Bone marrow (tissue), 2 donors: ENCODE results near the gene VILL.
"Not testable (repeated sequence)": the region's sequence is repeated elsewhere in the genome, so short reads cannot be mapped to it uniquely, and the experiment has no call there.

Experiments used
- DNase-seq, 2 donors: peaks; one replicate each; lab custom pipeline; 2025; lab: John Stamatoyannopoulos, UW

The VILL gene

GRCh38 chr3:38017445-38018295 is 27.1 kb downstream of the VILL start:
- no peak for DNase-seq

DNA sequence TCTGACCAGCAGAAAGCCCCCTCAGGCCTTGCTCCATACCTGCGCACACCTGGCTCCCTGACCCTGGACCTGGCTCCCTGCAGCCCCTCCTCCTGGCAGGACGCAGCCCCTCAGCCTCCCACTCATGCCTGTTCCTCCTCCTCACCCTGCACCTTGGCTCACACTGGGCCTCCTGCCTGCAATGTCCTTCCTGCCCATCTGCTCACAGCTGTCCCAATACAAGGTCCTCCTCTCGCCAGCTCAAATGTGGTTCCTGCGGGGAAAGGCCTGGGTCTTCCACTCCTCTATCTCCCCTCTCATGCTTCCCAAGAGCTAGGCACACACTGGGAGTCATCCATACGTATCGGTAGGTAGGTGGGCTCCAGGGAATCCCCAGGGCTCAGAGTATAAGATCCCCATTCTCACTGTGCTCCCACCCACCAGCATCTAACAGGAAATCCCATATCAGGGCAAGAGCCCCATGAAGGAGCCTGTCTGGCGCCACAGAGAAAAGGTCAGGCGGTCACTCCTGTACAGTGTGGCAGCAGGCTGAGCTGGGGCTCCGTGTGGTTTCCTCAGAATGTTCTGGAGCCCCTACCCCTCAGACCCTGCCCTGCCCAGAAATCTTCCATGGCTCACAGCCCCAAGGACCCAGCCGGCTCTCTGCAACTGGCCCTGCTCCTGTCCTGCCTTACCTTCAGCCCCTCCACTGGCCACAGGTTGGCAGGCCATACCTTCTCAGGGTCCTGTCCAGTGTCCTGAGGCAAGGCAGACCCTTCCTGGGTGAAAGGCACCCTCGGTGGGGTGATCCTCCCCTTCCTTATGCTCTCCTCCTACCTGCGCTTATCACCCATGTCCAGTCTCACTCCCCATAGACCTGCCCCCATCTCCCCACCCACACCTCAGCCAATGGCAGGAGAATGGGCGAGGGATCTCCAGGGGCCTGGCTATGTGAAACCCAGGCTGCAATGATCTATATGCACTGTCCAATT is 28.0 kb downstream of the VILL start:
- no peak for DNase-seq

GRCh38 chr3:38019658-38020341 is 29.2 kb downstream of the VILL start:
- no peak for DNase-seq

DNA sequence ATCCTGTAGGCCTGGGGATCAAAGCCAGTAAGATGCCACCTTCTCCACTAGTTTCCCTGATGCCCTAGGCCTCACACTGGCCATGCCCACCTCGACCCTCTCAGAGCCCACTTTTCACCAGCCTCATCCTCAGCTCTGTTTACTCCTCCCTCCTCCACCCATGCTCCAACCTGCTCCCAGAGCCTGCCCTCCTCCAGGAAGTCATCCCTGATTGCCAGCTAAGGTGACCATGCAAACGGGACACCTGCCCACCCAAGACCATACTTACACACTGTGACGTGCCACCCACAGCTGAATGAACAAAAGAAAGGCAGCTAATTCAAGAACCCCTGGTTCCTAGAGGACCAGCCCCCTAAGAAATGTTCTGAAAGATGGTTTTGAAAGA is 29.7 kb downstream of the VILL start:
- DNase-seq: no peak

- no peak for DNase-seq
Observed at GRCh38 chr3:38021196-38021595, 30.6 kb downstream of the VILL start.

DNA sequence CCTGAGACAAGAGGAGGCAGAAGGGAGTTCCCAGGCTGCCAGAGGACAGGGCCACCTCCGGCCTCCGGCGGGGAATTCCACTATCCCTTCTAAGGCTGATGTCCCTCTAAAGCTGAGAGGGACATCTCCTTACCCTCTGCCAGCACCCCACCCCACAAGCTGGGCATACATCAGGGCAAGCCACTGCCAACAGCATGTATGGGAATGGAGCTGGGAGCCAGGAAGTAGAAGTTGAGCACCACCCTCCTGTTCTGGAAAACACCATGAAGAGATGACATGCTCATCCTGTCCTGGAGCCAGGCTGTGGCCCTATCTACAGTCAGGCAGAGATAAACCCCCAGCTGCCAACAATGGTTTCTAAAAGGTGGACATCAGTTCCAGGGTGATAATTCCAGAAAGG is 31.7 kb downstream of the VILL start:
- no peak for DNase-seq

DNA sequence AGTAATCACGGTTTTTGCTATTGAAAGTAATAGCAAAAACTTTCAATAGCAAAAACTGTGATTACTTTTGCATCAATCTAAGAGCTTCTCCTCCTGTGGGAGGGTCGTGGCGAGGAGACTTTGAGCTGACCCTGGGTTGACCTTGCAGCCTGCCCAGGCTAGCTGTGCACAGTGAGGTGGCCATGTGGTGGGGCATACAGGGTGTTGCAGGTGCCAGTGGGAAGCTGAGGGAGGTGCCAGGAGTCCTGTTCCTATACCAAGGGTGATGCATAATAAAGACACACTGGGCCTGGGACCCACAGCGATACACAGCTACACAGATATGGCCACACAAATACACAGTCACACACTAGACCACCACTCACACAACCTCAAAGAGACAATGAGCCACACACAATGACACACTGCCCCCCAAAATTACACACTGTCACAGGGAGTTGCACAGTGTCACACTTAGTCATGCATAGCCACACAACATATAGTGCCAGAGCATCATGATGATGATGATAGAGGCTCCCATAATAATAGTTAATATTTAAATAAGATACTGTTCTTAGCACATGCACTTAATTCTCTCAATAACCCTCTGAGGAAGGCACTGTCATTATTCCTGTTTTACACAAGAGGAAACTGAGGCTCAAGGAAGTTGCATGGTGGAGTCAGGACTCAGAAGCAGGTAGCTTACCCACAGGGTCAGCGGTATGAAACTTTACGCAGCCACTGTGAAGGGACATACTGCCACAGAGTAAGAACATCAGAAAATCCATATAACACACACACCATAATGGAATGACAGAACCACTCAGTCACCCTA is 32.5 kb downstream of the VILL start:
- no peak for DNase-seq

DNA sequence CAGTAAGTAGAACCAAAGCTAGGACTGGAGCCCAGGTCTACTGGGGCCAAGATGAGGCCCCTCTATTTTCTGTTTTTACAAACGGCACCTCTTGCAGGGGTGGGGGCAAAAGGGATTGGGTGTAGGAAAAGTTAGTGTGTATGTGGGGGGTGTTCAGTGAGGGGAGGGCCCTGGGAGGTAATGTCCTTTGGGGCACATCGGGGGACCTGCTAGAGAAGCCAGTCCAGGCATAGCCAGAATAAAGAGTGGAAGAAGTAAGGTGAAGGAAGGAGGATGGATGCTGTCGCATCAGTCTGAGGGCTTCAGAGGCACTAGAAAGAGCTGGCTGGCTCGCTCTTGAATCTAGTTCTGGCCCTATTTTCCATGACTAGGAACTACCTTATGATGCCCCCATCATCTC is 36.3 kb downstream of the VILL start:
- DNase-seq: no peak

DNA sequence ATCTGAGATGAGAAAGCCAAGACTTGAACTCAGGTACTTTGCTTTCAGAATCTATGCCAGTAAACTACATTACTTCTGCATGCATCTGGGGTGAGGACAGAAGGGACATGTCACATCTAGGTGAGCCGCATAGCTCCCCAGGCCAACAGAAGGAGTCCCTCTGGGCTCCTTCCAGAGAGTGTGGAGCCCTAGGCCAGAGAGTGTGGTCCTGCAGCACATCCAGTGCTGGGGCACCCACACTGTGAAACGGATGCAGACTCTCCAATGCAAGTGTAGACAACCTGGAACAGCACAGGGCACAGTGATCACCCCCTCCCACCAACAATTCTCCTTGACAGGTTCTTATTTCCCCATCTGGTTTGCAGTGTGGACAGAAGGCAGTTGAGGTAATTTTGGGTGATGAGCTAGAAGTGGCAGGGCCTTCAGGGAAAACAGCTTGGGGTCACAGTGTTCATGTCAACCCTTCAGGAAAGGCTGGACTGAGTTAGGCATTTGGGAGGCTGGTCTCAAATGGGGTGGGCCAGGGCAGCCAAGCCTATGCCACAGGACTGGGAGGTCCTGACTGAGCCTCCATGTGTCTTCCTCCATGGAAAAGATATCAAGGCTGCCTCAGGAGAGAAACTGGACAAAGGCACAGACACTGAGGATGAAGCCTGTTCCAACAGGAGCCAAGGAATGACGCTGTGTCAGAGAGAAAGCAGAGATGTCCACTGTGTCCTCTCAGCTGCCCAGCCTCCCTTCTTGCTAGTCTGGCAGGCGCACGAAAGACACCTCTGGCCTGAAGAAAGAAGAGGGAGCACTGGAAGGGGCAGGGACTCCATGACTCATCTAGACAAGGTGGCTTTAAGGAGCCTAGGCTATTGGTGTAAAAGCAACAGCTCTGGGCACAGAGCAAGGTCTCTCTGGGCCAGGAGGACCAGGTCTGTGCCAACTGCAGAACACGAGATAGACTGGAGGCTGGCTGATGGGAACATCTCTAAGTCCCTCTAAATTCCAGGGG is 37.2 kb downstream of the VILL start:
- no peak for DNase-seq

DNA sequence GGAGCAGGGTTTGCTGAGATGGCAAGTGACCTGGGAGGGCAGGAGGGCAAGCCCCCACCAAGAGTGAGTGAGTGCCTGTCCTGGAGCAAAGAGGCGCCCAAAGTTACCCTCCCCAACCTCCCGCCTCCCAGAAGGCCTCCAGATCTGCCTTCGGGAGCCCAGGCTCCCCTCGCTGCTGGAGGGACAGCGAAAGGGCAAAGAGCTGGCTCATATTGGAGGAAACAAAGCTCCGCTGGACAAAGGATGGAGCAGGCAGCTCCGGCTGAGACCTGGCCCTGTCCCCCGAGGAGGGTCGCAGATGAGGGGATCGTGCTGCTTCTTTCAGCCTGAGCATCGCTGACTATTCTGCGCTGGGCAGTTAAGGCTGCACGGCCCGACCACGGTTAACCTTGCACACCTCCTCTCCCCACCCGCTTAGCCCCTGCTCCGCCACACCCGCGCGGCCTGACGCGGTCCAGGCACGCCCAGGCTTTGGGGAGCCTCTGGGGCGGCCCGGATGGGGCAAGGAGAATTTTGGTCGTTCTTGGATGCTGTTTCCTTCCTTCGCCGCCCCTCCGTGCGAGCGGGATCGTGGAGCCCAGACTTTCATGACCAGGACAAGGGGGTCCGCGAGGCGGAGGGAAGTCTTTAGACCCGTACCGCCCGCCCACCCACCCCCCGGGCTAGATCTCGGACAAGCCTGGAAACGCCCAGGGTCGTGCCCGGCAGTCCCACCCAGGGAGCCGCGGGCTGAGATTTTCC is 38.2 kb downstream of the VILL start:
- DNase-seq: no peak

DNA sequence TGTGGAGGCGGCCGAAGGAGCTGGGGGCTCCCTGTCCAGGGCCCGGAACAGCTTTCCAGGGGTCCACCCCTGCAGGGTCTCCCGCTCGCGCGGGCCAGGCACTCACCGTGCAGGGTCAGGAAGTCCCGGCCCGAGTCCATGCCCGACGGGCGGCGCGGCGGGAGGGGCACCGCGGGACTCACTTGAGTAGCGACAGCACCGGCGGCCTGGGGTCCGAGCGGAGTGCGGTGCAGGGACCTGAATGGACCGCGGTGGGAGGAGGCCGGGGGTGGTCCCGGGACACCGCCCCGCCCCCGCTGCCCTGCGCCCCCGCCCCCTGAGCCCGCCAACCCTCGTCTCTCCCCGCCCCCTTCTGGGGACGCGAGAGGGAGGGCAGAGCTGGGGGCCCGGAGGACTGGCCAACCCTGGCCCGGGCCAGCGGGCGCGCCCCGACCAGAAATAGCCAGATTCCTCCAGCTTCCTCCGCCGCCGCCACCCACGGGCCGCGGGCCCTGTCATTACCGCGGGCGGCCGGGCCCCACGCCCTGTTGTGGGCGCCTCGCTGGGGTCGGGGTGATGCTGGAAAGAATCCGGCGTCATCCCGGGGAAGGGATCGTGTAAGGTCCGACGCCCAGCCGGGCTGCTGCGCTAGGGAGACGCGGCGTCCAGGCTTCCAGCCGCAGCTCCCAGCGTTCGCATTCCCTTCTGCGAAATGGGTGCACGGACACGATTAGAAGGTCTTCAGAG is 39.0 kb downstream of the VILL start, which contains the start of gene PLCD1:
Gene PLCD1, minus strand, starts transcription at position 243 of the 726 bp plus-strand sequence. Its CDS starts 103 bp downstream, at position 140.
- DNase-seq: no peak

- DNase-seq: no peak
Observed at GRCh38 chr3:38030126-38031021, 39.8 kb downstream of the VILL start.

DNA sequence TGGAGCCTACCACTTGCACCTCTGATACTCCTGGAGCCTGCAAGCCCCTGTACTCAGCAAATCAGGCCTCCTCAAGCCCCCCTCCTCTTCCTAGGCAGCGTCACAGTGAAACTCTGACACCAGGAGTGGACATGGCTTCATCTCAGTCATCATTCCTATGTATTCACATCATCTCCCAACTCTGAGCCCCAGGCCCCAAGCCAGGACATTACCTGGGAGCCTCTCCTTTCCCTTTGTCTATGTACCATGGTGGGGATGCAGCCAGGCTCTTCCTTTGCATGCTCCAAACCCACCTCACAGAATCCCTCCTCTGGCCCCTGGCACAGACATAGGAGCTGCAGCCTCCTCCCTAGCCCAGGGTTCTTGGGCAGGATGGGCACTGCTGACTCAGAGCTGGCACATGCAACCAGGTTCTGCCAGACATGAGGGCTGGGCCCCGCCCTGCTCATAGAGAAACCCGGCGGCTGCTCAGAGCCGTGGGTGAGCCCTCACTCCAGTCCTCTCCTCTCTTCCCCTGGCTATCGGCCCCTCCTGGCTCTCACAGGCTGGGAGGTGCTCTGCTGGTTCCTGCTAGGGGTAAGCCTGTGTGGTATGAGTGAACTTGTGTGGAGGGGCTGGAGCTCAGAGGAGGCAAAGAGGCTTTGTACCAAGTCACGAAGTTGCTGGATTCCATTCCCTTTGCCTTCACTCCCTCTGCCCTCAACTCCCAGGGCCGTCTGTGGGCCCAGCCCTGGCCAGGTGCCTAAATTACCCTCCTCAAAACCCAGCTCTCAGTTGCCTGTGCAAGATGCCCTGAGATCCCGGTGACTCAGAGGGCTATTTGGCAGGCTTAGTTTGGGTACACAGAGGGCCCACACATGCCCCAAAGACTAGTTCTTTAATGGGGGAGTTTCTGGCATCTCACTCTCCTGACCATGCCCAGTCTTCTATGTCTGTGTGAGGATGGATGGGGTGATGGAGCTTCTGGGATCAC is 40.7 kb downstream of the VILL start:
- DNase-seq: no peak

DNA sequence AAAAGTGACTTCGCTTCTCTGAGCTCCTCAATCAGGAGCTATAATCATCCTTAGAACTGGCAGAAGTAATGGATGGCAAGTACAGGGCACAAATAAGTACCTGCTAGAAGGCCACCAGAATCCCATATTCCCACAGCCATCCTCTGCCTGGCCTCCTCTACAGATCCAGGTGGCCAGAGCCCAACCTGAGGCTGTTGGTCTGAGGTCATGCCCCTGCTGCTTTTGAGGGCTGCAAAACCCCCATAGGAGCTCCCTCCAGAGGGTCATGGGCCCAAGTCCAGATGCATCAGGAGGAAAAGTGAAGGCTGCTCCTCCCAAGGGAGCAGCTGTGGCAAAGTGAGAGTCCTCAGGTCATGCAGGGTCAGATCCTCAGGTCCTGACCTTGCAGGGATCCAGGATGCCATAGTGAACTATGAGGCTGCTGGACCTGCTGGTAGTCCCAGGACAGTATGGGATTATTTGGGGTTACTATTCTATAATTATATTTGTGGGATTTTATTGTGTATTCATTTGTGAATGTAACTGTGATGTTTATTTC is 41.8 kb downstream of the VILL start:
- DNase-seq: no peak

DNA sequence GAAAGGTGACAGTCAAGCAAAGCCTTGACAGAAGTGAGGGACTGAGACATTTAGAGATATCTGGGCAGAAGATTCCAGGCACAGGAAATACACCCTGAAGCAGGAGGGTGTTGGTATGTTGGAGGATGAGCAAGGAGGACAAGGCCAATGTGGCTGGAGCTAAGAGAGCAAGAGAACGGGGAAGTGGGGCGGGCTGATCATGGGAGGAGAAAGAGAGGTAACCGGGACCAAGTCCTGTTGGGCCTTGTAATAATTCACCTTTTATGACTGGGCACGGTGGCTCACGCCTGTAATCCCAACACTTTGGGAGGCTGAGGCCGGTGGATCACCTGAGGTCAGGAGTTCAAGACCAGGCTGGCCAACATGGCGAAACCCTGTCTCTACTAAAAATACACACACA is 43.0 kb downstream of the VILL start:
- not testable (repeated sequence) for DNase-seq

GRCh38 chr3:38034335-38034734 is 43.7 kb downstream of the VILL start:
- DNase-seq: not testable (repeated sequence)
